Measurements from ENCODE around the gene ZNRF4. TPM values are rescaled to one million over a fixed set of nuclear protein-coding genes. Genes with fewer than 3 reads are reported as not detected.

The ZNRF4 gene
- total RNA-seq, 1 experiment from 2014 or later, result not detected

Other genes starting within 250 kb of the ZNRF4 start
- gene PTPRS, start 114.6 kb upstream of the ZNRF4 start, total RNA-seq (2014; rRNA removed; shearing (Covaris generic)), result 0.03 and 0.08 TPM in 2 replicates
- not detected in 2 replicates for gene TINCR, start 112.5 kb downstream of the ZNRF4 start, total RNA-seq (2014; rRNA removed; shearing (Covaris generic))
- 37.8 and 38.1 TPM in 2 replicates for gene SAFB2, start 167.4 kb downstream of the ZNRF4 start, total RNA-seq (2014; rRNA removed; shearing (Covaris generic))
- gene SAFB, start 167.7 kb downstream of the ZNRF4 start, total RNA-seq (2014; rRNA removed; shearing (Covaris generic)), result 59.2 and 84.1 TPM in 2 replicates
- 222 and 223 TPM in 2 replicates for gene MICOS13, start 225.1 kb downstream of the ZNRF4 start, total RNA-seq (2014; rRNA removed; shearing (Covaris generic))
- gene HSD11B1L, start 225.6 kb downstream of the ZNRF4 start, total RNA-seq (2014; rRNA removed; shearing (Covaris generic)), result 2.1 and 4.1 TPM in 2 replicates
- gene RPL36, start 234.9 kb downstream of the ZNRF4 start, total RNA-seq (2014; rRNA removed; shearing (Covaris generic)), result 1,326 and 1,347 TPM in 2 replicates